ENCODE data around the gene PTGER1. TPM values are rescaled to one million over a fixed set of nuclear protein-coding genes. Genes with fewer than 3 reads are reported as not detected.

Gene PTGER1
- total and polyA plus RNA-seq, 10 of the 15 experiments (the other 5 are each of a cell fraction or from before 2014, with no cell fraction given): not detected

DNA sequence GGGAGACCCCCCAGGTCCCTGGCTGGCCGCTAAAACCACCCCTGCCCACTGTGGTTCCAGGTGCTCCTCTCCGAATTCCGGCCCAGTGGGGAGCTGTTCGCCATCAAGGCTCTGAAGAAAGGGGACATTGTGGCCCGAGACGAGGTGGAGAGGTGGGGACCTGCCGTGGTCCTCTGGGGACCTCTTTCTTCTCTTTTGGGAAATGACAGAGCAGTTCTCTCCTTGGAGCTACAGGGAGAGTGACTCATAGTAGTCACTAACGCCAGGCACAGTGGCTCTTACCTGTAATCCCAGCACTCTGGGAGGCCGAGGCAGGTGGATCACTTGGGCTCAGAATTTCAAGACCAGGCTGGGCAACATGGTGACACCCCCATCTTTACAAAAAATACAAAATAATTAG, 7.3 kb downstream of the PTGER1 start:
- FAIRE-seq (no peak), ATAC-seq (no peak), DNase-seq (ENCODE audit: low read depth, low spot score) (no peak)
- Histone ChIP-seq H3K36me3 (ENCODE audit: control insufficient read depth in 2 of 2, insufficient read depth in 2 of 2, low read length in 1 of 2) (peaks cover 7 to 8% of the 10 kb centered on the region in 2 experiments; a peak in 3 of 4 replicates), H3K79me2 (ENCODE audit: control insufficient read depth, insufficient read depth, low read length) (no peaks in the 10 kb centered on the region), H3K27me3 (replicated peaks in 1 of 2; ENCODE audit: control insufficient read depth in 2 of 2, insufficient read depth in 2 of 2, low read length in 1 of 2) (peaks cover 0 to under 1% of the 10 kb centered on the region in 2 experiments; a peak in 2 of 4 replicates), H3K9ac (ENCODE audit: control insufficient read depth, insufficient read depth, low read length) (no peak overlapping the region), H3K4me1 (ENCODE audit: control insufficient read depth, insufficient read depth, low read length) (no peaks in the 10 kb centered on the region), H3K27ac (ENCODE audit: control insufficient read depth, insufficient read depth) (no peak overlapping the region), H3K9me3 (replicated peaks; ENCODE audit: control insufficient read depth, insufficient read depth, low read length) (no peaks in the 10 kb centered on the region), H3K4me2 (ENCODE audit: control insufficient read depth, insufficient read depth) (no peak overlapping the region), H4K20me1 (ENCODE audit: control insufficient read depth, insufficient read depth) (no peaks in the 10 kb centered on the region), H2AFZ (ENCODE audit: control insufficient read depth, low read depth, low read length) (no peak overlapping the region), H3K4me3 (no peak overlapping the region)
- intact Hi-C loops (cut with micrococcal nuclease; ENCODE audit: unreplicated experiment): no loop called here
- POLR2A ChIA-PET: no interaction called here
- 39% methylated on average over 9 of the region's 9 CpGs for WGBS (ENCODE audit: insufficient coverage, insufficient replicate concordance, low lambda C conversion rate, missing lambda C conversion rate)
- in situ Hi-C loops (cut with MboI): no loop called here
- SMC1A ChIA-PET (ENCODE audit: uncharacterized antibody, unreplicated experiment): no interaction called here
- 0 out of 2 replicates have a peak, but pooled peaks have one; percentile 23 for TF ChIP-seq RAD21 (IDR thresholded peaks at IDR 0.05; ENCODE audit: insufficient read depth, low read depth, low read length)
- no peak for TF ChIP-seq EP300 (IDR thresholded peaks at IDR 0.05; ENCODE audit: borderline replicate concordance in 1 of 2, control insufficient read depth in 1 of 2, low read depth in 2 of 2, low read length in 2 of 2)
- TF ChIP-seq, protein P1, sequence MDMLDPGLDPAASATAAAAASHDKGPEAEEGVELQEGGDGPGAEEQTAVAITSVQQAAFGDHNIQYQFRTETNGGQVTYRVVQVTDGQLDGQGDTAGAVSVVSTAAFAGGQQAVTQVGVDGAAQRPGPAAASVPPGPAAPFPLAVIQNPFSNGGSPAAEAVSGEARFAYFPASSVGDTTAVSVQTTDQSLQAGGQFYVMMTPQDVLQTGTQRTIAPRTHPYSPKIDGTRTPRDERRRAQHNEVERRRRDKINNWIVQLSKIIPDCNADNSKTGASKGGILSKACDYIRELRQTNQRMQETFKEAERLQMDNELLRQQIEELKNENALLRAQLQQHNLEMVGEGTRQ (IDR thresholded peaks at IDR 0.05; ENCODE audit: borderline replicate concordance, low read depth, low read length): no peak
- no peak for TF ChIP-seq IKZF1 (conservative IDR thresholded peaks at IDR 0.05)
- TF ChIP-seq POU2F2 (IDR thresholded peaks at IDR 0.05; ENCODE audit: borderline replicate concordance, low read depth, low read length): no peak
- CTCF ChIA-PET: interaction anchor here (0.9 to 2.4 kb wide), 9 partner anchors 10 to 331 kb away, joined by 3 to 8 read pairs (median 3); partner anchors contain the start of gene ASF1B
- RAD21 ChIA-PET (ENCODE audit: unreplicated experiment): interaction anchor here (1.2 kb wide), 1 partner anchor 38 kb away, joined by 3 read pairs; no protein-coding TSS in a partner anchor
- BruUV-seq (replicated peaks): no TSS peak

DNA sequence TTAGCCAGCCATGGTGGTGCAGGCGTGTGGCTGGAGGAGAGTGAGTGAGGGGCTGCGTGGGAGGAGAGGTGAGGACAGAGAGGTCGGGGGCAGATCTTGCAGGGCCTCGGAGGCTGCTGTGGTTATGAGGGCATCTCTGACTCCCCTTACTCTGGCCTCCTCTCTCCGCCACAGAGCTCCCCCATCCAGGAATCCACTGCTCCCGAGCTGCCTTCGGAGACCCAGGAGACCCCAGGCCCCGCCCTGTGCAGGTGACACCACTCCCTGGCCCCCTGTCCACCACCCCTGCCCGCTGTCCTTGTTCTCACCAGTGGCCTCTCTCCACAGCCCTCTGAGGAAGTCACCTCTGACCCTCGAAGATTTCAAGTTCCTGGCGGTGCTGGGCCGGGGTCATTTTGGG, 7.8 kb downstream of the PTGER1 start:
- ChIA-PET SMC1A (ENCODE audit: uncharacterized antibody, unreplicated experiment) (no interaction called here), CTCF (interaction anchor here (0.6 to 2.4 kb wide), 6 partner anchors 13 to 599 kb away, joined by 3 to 8 read pairs (median 3); no protein-coding TSS in a partner anchor), RAD21 (ENCODE audit: unreplicated experiment) (interaction anchor here (1.2 kb wide), 1 partner anchor 38 kb away, joined by 3 read pairs; no protein-coding TSS in a partner anchor), POLR2A (interaction anchor here (0.5 to 0.6 kb wide), 2 partner anchors 71 to 1984 kb away, joined by 3 read pairs; no protein-coding TSS in a partner anchor)
- peaks cover 7 to 8% of the 10 kb centered on the region in 2 experiments; a peak in 3 of 4 replicates for H3K36me3 ChIP-seq (ENCODE audit: control insufficient read depth in 2 of 2, insufficient read depth in 2 of 2, low read length in 1 of 2)
- intact Hi-C loops (cut with micrococcal nuclease; ENCODE audit: unreplicated experiment) (no loop called here), in situ Hi-C loops (cut with MboI) (no loop called here)
- no peak overlapping the region for H3K9ac ChIP-seq (ENCODE audit: control insufficient read depth, insufficient read depth, low read length)
- no peaks in the 10 kb centered on the region for H3K9me3 ChIP-seq (replicated peaks; ENCODE audit: control insufficient read depth, insufficient read depth, low read length)
- H2AFZ ChIP-seq (ENCODE audit: control insufficient read depth, low read depth, low read length): no peak overlapping the region
- no peaks in the 10 kb centered on the region for H3K4me1 ChIP-seq (ENCODE audit: control insufficient read depth, insufficient read depth, low read length)
- no peaks in the 10 kb centered on the region for H3K79me2 ChIP-seq (ENCODE audit: control insufficient read depth, insufficient read depth, low read length)
- H3K4me3 ChIP-seq: no peak overlapping the region
- no peak overlapping the region for H3K27ac ChIP-seq (ENCODE audit: control insufficient read depth, insufficient read depth)
- FAIRE-seq (no peak), DNase-seq (ENCODE audit: low read depth, low spot score) (no peak), ATAC-seq (no peak)
- no peaks in the 10 kb centered on the region for H3K27me3 ChIP-seq (replicated peaks in 1 of 2; ENCODE audit: control insufficient read depth in 2 of 2, insufficient read depth in 2 of 2, low read length in 1 of 2)
- no peaks in the 10 kb centered on the region for H4K20me1 ChIP-seq (ENCODE audit: control insufficient read depth, insufficient read depth)
- no peak overlapping the region for H3K4me2 ChIP-seq (ENCODE audit: control insufficient read depth, insufficient read depth)
- 84% methylated on average over 8 of the region's 12 CpGs for WGBS (ENCODE audit: insufficient coverage, insufficient replicate concordance, low lambda C conversion rate, missing lambda C conversion rate)
- BruUV-seq (replicated peaks): no TSS peak
- no peak for TF ChIP-seq LARP7 (IDR thresholded peaks at IDR 0.05)
- no peak for TF ChIP-seq FOS (IDR thresholded peaks at IDR 0.05; ENCODE audit: borderline replicate concordance, extremely low read depth, insufficient read length)
- no peak for TF ChIP-seq SMAD1 (IDR thresholded peaks at IDR 0.05; ENCODE audit: low read depth, partially characterized antibody)
- no peak for TF ChIP-seq BHLHE40 (IDR thresholded peaks at IDR 0.05; ENCODE audit: borderline replicate concordance in 1 of 2, low read depth in 2 of 2, low read length in 1 of 2)
- TF ChIP-seq ZNF24 (IDR thresholded peaks at IDR 0.05): no peak
- no peak for TF ChIP-seq HCFC1 (IDR thresholded peaks at IDR 0.05; ENCODE audit: low read length)
- no peak for TF ChIP-seq ATF7 (IDR thresholded peaks at IDR 0.05; ENCODE audit: low read depth)
- no peak for TF ChIP-seq CREB1 (IDR thresholded peaks at IDR 0.05; ENCODE audit: low read depth)
- no peak for TF ChIP-seq MTA2 (IDR thresholded peaks at IDR 0.05; ENCODE audit: low read depth)
- no peak for TF ChIP-seq NR2F1 (conservative IDR thresholded peaks at IDR 0.05)
- TF ChIP-seq EZH2 (IDR thresholded peaks at IDR 0.05; ENCODE audit: borderline replicate concordance, control insufficient read depth, low read depth, low read length): no peak
- no peak for TF ChIP-seq ZNF622 (IDR thresholded peaks at IDR 0.05)

All from GM12878 (cell line).